GM20431 (cell line): ENCODE measurements around the gene ELN.
"Not testable (repeated sequence)": the region's sequence is repeated elsewhere in the genome, so short reads cannot be mapped to it uniquely, and the experiment has no call there.

Source experiments
- in situ Hi-C: fragments of 300-500 bp; cut with MseI, MboI; formaldehyde crosslinking; loops from one replicate; pipeline ENCODE4 v1.15.0; 2020; ENCODE audit warnings: low sequenced_read_pairs; ENCODE audit not compliant: unreplicated experiment

The ELN gene

DNA sequence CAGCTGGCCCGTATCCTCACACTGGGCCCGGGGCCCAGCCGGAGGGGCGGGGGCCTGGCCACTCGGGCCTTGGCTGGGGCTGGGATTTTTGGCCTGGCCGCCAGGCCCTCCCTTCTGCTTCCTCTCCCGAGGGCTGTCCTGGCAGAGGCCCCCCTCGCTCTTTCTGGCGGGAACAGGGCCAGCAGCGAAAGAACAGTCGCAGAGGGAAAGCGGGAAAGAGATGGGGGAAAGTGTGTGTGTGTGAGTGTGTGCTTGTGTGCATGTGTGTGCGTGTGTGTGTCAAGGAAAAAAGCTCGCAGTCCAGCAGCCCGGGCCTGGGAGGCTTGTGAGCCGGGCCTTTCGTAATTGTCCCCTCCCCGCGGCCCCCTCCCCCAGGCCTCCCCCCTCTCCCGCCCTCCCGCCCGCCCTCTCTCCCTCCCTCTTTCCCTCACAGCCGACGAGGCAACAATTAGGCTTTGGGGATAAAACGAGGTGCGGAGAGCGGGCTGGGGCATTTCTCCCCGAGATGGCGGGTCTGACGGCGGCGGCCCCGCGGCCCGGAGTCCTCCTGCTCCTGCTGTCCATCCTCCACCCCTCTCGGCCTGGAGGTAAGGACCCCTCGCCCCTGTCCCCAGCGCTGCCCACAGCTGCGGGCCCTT, at the start of gene ELN:
TSS of gene ELN (plus strand) at position 491 of the 638 bp plus-strand sequence. CDS start at position 506, 15 bp downstream.
- in situ Hi-C loops: no loop called here

DNA sequence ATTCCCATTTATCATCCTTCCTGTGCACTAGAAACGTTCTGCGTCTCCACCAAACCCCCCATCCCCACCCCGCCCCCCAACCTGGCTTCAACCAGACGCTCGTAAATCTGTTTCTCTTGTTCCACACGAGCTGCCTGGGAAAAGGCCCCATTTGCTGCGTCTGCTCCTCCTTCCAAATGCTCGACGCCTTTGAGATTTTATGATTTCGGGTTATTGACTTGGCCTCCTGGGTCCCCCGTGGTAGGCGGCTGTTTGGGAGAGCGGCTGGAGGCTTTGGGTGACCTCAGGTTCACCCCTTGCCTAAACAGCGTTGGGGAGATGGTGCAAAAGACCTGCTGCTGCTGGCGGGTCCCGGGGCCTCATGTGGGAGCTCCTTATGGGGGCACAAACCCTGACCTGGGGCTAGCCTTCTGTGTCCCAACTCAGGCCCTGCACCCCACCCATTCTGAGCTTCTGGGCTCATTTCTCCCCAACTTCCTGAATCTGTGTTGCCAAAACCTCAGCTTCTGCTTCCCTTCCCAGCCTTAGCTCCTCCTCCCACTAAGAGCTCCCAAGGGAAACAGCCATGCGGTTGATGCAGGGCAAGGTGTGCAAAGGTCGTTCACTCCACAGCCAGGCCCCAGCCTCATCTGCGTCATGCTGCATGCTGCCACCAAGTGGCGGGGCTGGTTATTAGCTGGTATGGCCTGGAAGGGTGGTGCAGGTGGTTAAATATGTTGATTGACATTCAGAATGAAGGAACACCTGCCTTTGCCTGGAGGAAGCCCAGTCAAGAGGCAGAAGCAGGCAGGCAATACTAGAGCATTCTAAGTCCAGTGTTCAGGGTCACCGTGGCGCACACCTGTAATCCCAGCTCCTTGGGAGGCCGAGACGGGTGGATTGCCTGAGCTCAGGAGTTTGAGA, 49.1 kb upstream of the ELN start:
- in situ Hi-C loops: no loop called here

DNA sequence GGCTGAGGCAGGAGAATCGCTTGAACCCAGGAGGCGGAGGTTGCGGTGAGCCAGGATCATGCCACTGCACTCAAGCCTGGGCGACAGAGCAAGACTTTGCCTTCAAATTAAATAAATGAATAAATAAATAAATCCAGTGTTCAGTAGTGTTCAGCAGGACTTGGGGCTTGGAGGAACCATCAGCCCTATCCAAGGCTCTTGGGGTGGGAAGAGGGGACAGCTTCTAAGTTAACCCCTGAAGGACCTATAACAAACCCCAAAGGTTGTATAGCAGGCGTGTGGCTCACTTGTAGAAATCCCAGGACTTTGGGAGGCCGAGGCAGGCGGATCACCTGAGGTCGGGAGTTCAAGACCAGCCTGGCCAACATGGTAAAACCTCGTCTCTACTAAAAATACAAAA, 48.3 kb upstream of the ELN start:
- in situ Hi-C loops: not testable (repeated sequence)

DNA sequence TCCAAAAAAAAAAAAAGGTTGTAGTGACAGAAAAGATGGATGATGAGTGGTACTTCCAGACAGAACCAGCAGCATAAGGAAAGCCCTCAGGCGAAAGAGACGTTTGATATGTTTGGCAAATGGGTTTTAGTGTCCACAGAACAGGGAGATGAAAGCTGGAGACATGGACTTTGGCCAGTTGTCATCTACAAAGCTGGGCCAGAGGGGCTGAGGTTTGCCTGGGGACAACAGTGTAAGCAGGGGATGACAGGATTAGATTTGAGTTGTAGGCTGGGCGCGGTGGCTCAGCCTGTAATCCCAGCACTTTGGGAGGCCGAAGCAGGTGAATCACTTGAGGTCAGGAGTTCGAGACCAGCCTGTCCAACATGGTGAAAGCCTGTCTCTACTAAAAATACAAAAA, 47.8 kb upstream of the ELN start:
- in situ Hi-C loops: no loop called here

DNA sequence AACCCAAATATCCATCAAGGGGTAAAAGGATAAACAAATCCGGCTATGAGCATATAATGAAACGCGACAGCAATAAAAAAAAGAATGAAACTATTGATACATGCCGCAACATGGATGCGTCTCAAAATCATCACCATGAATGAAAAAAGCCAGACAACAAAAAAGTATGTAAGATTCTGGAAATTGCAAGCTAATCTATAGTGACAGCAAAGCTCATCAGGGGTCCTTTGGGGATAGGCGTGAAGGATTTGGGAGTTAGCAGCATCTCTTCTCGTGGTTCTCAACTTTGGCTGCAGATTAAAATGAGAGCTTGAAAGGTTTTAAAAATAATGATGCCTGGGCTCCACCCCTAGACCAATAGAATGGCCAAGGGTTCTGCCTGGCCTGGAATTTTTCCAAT, 46.0 kb upstream of the ELN start:
- in situ Hi-C loops: no loop called here

- in situ Hi-C loops: no loop called here
Observed at GRCh38 chr7:73983437-73984164, 44.4 kb upstream of the ELN start.

DNA sequence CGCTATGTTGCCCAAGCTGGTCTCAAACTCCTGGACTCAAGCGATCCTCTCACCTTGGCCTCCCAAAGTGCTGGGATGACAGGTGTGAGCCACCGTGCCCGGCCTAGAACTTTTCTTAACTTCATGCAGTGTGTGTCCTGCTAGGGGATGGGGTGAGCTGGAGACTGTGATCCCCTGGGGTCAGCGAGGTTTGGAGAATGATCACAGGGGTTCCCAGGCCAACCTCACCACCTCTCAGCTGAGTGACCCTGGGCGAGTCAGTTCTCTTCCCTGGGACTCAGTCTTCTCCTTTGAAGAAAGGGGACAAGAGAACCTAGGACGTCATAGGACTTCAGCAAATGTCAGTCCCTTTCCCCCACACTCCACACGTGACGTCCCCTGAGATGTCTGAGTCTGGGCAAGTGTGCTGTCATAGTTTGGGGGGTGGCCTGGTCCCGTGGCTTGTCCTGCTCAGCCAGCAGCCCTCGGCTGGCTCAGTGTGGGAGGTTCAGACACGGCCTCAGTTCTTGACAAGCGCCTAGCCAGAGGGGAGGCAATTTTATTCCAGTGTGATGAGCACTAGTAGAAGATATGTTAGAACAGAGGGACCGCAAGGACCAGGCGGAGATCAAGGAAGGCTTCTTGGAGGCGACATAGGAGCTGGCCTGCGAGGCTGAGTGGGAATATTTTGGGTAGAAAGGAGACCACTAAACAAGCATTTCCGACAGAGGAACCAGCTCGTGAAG, 43.3 kb upstream of the ELN start:
- in situ Hi-C loops: no loop called here

GRCh38 chr7:73985737-73986141, 42.2 kb upstream of the ELN start:
- in situ Hi-C loops: no loop called here

DNA sequence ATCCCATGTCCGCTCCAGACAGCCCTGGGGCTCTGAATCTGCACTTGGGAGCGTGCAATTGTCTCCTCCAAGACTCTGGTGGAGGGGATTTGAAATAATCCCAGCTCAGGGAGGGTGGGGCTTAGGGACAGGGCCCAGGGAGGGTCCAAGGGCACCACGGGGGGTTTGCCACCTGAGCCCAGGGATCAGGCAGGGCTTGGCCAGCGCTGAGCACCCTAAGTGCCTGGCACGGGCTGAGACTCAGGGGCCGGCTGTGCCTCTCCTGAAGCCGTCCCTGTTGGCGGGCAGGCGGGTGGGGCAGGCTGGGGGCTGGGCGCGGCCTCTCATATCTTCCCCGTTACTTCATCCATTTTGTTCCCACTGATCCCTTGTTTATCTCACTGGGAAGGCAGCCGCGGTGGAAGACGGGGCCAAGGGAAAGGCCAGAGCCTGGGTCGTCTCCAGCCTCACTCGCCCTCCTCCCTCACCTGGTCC, 41.8 kb upstream of the ELN start:
- in situ Hi-C loops: no loop called here

- in situ Hi-C loops: no loop called here
Observed at GRCh38 chr7:73987298-73987697, 40.7 kb upstream of the ELN start.

DNA sequence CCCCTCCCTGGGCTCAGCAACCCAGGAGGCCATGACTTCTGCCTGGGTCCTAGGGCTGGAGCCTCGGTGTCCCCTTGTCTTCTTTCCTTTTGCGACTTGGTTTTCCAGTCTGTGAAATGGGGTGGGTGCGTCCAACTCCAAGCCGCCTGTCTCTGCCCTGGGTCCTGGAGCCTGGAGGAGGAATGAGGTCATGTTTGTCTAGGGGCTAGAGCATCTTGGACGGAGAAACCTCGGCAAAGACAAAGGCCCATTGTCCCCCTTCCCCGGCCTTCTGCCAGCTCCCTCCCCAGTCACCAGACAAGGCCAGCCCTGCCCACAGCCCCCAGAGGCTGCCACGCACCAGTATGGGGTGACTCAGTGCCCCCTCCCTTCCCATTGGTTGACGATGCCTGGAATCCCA, 39.8 kb upstream of the ELN start:
- in situ Hi-C loops: no loop called here

GRCh38 chr7:73991522-73992100, 36.4 kb upstream of the ELN start:
- in situ Hi-C loops: no loop called here

DNA sequence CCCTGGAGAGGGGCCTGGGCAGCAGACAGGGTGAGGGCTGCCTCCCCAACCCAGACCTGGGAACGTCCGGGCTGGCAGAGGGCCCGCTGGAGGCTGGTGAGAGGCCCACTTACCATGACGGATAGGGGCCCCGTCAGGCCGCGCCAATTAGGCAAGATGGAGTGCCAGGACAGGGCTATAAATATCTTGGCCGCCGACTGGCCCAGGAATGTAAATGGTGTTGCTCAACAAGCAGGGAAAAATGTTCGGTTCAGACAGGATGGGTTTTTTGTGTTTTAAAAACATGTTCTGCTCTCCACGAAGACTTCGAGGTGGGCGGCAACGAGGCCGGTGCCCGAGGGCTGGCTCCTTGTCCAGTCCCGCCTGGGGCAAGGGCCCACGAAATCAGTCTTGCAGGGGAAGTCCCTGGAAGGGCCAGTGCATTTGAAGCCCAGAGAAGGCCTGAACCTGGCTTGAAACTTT, 35.8 kb upstream of the ELN start:
- in situ Hi-C loops: no loop called here

DNA sequence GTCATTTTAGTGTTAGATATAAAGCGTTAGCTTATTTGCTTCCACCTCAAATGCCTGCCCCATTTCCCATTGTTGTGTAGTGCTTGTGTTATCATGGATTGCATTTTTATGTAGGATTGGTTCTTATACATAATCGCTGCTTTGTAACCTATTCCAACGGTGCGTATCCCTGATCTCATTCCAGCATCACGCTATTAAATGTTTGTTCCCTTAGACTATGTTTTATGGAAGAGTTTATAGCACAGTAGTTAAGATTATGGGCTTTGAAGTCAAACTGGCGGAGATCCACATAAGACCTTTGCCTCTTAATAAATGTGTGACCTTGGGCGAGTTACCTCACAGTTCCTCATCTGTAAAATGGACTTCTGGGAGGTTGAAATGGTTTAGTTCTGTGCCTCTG, 34.0 kb upstream of the ELN start:
- in situ Hi-C loops: no loop called here

DNA sequence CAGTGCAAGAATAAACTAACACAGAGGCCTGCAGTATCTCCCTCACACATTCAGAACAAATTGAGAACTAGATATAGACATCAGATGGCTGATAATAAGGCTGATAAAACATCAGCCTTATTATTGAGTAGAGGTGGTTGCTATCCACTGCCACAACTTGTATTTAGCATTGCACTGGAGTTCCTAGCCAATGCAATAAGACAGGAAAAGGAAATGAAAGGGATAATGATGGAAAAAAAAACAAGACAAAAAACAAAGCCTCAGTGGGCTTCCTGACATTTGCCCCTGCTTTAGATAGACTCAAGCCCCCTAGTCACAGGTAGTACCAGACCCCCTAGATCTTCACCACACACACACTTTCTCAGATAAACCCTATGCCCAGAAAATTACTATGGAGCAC, 33.2 kb upstream of the ELN start:
- in situ Hi-C loops: no loop called here

- in situ Hi-C loops: no loop called here
Observed at GRCh38 chr7:73995330-73995729, 32.6 kb upstream of the ELN start.

- in situ Hi-C loops: no loop called here
Observed at GRCh38 chr7:73995821-73996511, 32.0 kb upstream of the ELN start.

DNA sequence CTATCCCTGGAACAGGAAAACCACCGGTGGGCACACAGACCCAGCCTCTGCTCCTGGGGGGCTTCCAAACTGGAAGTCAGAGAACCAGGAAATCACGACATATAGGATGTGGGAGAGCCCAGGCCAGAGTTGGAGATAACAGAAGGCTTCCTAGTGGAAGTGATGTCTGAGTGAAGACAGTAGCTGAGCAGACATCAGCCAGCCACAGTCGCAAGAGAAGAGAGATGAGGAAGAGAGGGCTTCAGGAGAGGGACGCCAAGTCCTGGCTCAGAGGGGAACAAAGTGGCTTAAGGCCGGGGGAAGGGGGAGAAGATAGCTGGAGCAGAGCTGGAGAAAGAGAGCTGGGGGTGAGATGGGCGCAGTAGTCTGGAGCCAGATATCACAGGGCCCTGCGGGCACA, 30.9 kb upstream of the ELN start:
- in situ Hi-C loops: no loop called here
